Activated T-helper 1 cell treated with anti-CD3 and anti-CD28 coated beads, Interleukin-12 subunit alpha, Interleukin-12 subunit beta, Interleukin-2, Interleukin-4 antibody, amounts not matched to agents 30 ng/mL and 10 ng/mL and 1 ng/mL, durations not matched to agents 14 hours and 24 hours and 36 hours (primary cell): ENCODE data around the gene GRM5. TPM values are rescaled to one million over a fixed set of nuclear protein-coding genes. Genes with fewer than 3 reads are reported as not detected.
"Not testable (repeated sequence)": the region's sequence is repeated elsewhere in the genome, so short reads cannot be mapped to it uniquely, and the experiment has no call there.

Source experiments
- DNase-seq: peaks from one replicate; pipeline ENCODE4 v3.0.0; 2021; ENCODE audit warnings: low spot score
- H3K27ac Mint-ChIP-seq: one replicate; pipeline ENCODE4 v1.8.0; 2021; ENCODE audit warnings: mild to moderate bottlenecking, mixed read lengths
- H3K27me3 Mint-ChIP-seq: one replicate; pipeline ENCODE4 v1.8.0; 2022; ENCODE audit warnings: mild to moderate bottlenecking, moderate library complexity, mixed read lengths; ENCODE audit not compliant: insufficient read depth
- H3K36me3 Mint-ChIP-seq: one replicate; pipeline ENCODE4 v1.8.0; 2021; ENCODE audit warnings: low read depth, mixed read lengths
- H3K4me1 Mint-ChIP-seq: one replicate; pipeline ENCODE4 v1.8.0; 2021; ENCODE audit warnings: low read depth, mixed read lengths
- H3K4me3 Mint-ChIP-seq: one replicate; pipeline ENCODE4 v1.8.0; 2021; ENCODE audit warnings: mild to moderate bottlenecking, moderate library complexity, mixed read lengths
- H3K9me3 Mint-ChIP-seq: one replicate; pipeline ENCODE4 v1.8.0; 2021; ENCODE audit warnings: mixed read lengths
- intact Hi-C: fragments of 100-400 bp; cut with micrococcal nuclease; formaldehyde crosslinking; loops from one replicate; pipeline ENCODE4 v1.15.1; 2024
- total RNA-seq: library from RNA; stranded (reverse); gene quantifications from 2 replicates; pipeline ENCODE4 v1.2.3, GENCODE V29; 2022

GRM5 gene
- total RNA-seq, 1 donor from 2014 or later: not detected

DNA sequence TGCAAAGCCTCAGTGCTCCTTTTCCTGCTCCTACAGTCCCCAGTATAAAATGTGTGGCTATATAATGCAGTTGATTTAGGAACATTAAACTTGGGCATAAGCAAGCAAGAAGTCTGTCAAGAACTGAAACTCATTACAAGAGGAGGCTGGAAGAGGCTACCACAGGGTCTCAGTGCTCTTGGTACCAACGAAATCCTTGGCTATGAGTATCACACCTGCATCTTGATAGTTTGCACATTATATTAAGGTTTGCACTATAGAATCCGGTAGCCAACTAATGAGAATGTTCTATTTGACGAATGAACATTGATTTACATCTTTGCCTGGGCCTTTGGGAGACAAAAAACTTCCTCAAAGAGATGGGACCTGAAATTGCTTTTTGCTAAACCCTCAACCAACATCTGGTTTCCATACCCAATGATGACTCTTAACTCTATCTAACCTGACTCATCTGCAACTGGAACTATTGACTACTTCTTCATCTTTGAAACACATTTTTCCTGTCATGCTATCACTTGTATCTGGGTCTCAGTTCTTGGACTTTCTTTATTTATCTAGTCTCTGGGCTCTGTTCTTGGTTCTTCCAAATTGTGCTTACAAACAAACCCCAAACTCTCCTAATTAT, 521.0 kb downstream of the GRM5 start:
- Mint-ChIP-seq H3K27ac (no peak overlapping the region), H3K9me3 (no peaks in the 10 kb centered on the region), H3K27me3 (peaks cover 10% of the 10 kb centered on the region), H3K4me1 (peaks cover 7% of the 10 kb centered on the region), H3K36me3 (no peaks in the 10 kb centered on the region), H3K4me3 (no peak overlapping the region)
- intact Hi-C loops: loop anchor here (1.0 to 2.0 kb wide), 11 partner anchors 8 to 1191 kb away; no protein-coding TSS in a partner anchor
- DNase-seq: no peak

DNA sequence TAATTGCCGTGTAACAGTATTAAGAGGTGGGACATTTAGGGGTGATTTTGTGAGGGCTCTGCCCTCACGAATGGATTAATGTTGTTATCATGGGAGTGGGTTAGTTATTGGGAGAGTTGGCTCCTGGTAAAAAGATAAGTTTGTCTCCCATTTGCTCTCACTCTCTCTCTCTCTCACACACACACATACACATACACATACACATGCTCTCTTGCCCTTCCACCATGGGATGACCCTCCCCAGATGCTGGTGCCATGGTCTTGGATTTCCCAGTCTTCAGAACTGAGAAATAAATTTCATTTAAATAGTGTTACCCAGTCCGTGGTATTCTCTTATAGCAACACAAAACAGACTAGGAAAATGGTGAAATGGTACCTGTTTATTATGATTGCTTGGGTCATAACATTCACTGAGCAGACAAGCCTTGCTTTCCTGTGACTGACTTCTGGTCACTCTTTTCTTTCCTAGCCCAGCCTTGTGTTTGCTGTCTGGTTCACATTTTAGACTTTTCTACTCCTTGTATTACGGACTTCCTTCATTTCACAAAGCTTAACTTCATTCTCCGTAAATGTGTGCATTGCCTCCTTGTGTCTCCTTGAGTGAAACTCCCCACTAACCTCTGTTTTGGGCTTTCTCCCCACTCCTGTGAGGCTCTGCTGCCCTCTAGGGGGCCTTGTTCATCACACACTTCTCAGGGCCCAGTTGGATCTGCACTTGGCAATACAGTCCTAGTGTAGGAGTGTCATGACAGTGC, 521.7 kb downstream of the GRM5 start:
- Mint-ChIP-seq H3K9me3 (no peaks in the 10 kb centered on the region), H3K4me3 (no peak overlapping the region), H3K27ac (peak overlapping the region; percentile 3), H3K27me3 (peaks cover 10% of the 10 kb centered on the region), H3K36me3 (no peaks in the 10 kb centered on the region), H3K4me1 (peaks cover 7% of the 10 kb centered on the region)
- intact Hi-C loops: loop anchor here (1.0 to 2.0 kb wide), 11 partner anchors 8 to 1191 kb away; no protein-coding TSS in a partner anchor
- DNase-seq: peak; percentile 72

DNA sequence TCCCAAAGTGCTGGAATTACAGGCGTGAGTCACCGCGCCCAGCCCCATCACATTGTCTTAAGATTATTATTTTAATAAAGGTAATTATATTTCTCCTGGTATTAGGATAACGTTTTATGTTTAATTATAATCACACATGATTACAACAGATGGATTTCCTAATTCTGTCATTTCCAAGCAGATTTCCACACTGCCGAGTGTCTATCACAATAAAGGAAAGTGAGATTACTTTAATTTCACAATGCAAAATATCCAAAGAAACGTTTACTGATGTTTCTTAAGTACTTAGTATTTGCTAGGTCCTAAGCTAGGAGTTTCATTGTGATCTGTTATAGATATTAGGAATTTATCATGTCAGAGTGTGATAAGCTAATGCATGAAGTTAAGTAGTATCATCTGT, 524.8 kb downstream of the GRM5 start:
- Mint-ChIP-seq H3K36me3 (no peaks in the 10 kb centered on the region), H3K9me3 (no peaks in the 10 kb centered on the region), H3K27me3 (peaks cover 10% of the 10 kb centered on the region), H3K4me1 (peaks cover 15% of the 10 kb centered on the region), H3K27ac (no peak overlapping the region), H3K4me3 (no peak overlapping the region)
- intact Hi-C loops: no loop called here
- DNase-seq: no peak

DNA sequence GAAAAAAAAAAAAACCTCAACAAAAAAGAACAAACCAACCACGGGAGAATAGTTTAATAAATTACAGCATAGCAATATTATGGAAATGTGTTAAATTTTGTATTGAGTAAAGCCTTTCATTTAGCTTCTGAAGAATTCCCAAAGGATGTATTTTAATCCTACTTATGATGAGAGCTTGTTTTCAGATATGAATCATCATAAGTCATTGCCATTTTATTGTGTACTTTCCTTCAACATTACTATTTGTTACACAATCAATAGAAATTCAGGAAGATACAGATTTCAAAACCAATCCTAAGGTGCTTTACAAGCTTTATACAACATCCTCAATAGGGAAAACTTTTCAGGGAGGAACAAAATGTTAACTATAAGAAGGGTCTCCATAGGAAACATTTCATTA, 527.7 kb downstream of the GRM5 start:
- Mint-ChIP-seq H3K9me3 (peaks cover 6% of the 10 kb centered on the region), H3K36me3 (peaks cover 7% of the 10 kb centered on the region), H3K27me3 (peaks cover 10% of the 10 kb centered on the region), H3K4me1 (peaks cover 24% of the 10 kb centered on the region), H3K4me3 (no peak overlapping the region), H3K27ac (no peak overlapping the region)
- DNase-seq: no peak
- intact Hi-C loops: no loop called here

DNA sequence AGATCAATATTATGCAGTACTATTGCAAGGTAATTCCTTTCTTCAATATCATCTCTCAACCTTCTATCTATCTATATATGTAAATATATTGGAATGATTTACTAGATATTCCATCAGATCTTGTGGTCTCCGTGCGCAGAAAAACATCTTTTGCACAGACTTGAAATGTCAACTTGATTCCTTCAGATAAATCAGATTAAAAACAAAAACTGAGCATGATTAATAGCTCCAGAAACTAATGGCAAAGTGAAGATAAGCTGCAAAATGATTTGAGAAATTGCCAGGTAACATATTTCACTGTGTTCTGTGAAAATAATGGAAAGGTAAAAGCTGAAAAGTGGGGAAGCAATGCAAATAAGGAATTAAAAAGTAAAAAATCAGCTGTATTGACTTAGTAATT, 528.2 kb downstream of the GRM5 start:
- intact Hi-C loops: loop anchor here (2.0 kb wide), 3 partner anchors 29 to 237 kb away; no protein-coding TSS in a partner anchor

DNA sequence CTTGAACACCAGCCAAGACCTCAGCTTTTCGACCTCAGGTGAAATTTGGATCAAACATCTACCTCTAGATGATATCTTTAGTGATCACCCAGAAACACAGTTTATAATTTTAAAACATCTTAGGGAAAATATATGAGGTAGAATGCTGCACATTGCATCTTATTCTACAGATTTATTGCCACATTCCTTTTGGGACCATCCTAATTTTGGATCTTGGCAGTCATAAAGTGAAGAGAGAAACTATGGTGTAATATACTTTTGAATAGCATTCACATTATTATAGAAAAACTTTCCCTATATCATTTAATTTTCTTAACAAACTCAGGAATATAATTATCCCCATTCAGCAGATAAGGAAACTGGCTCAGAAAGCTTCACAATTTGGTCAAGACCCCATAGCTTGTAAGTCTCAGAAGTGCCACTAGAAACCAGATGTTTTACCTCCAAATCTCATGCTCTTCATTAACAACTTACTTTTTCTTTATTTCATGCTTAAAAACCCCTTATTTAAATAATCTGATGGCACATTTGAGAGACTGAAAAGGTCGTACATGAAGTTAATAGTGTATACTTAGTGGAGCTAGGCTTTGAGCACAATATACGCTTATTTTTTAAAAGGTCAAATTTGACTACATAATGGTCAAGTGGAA, 529.0 kb downstream of the GRM5 start:
- Mint-ChIP-seq H3K27me3 (peaks cover 8% of the 10 kb centered on the region), H3K27ac (no peak overlapping the region), H3K4me1 (peaks cover 30% of the 10 kb centered on the region), H3K9me3 (peaks cover 6% of the 10 kb centered on the region), H3K36me3 (peaks cover 8% of the 10 kb centered on the region), H3K4me3 (no peak overlapping the region)
- DNase-seq: no peak
- intact Hi-C loops: loop anchor here (1.0 to 2.0 kb wide), 7 partner anchors 8 to 357 kb away; partner anchors contain the start of gene CTSC

More for the DNA sequence above, 528.2 kb downstream of the GRM5 start:
- peaks cover 8% of the 10 kb centered on the region for H3K36me3 Mint-ChIP-seq
- H3K9me3 Mint-ChIP-seq: peaks cover 6% of the 10 kb centered on the region
- peaks cover 10% of the 10 kb centered on the region for H3K27me3 Mint-ChIP-seq
- H3K4me3 Mint-ChIP-seq: no peak overlapping the region
- no peak for DNase-seq
- H3K27ac Mint-ChIP-seq: no peak overlapping the region
- peaks cover 28% of the 10 kb centered on the region for H3K4me1 Mint-ChIP-seq

DNA sequence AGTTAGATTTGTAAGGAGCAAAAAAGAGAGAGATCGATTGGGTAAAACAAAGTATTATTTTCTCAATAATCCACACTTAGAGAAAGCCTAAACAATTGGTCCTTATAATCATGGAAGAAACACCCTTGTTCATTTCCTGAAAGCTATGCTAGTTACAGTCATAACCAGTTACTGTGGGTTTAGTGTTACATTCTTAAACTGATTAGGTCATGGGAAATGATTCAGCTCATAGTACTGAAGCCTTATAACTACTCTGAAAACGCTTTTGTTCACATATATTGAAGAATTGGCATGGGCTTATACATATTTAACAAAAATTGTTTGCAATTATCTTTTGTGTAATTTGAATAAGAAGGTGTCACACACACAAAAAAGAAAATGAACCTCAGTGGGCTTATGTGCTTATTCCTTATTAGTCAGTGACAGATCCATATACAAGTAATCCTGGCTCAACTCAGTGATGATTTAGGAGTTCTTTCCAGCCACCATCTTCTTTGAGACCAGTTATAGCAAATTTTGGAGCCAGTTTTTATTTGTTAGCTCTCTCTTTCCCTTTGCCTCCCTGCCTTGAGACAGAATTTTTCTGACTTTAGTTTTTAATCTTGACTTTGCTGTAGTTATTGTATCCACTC, 529.8 kb downstream of the GRM5 start:
- intact Hi-C loops: loop anchor here (1.0 to 2.0 kb wide), 7 partner anchors 8 to 357 kb away; partner anchors contain the start of gene CTSC

DNA sequence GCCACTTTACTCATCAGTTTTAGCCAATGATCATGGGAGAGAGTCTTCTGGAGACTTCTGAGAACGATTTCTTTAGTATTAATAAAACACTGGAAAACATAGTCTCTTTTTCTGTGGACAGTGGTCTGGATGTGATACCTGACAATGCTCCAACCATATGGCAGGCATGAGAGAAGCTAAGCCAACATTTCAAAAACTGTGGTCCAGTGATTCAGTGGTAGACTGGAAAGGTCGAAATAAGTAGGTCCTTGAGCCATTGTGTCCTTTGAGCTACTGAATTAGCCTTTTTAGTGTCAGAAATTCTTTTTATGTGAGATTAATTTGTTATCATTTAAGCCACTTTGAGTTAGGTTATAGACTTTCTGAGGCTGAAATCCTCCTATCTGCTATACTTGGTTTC, 530.5 kb downstream of the GRM5 start:
- intact Hi-C loops: no loop called here
- Mint-ChIP-seq H3K4me1 (peaks cover 39% of the 10 kb centered on the region), H3K36me3 (peaks cover 9% of the 10 kb centered on the region), H3K27me3 (peaks cover 13% of the 10 kb centered on the region), H3K9me3 (peaks cover 6% of the 10 kb centered on the region), H3K27ac (peak overlapping the region; percentile 72), H3K4me3 (no peak overlapping the region)
- no peak for DNase-seq

More for the DNA sequence above, 529.8 kb downstream of the GRM5 start:
- H3K4me3 Mint-ChIP-seq: no peak overlapping the region
- peaks cover 9% of the 10 kb centered on the region for H3K27me3 Mint-ChIP-seq
- DNase-seq: no peak
- H3K27ac Mint-ChIP-seq: peak overlapping the region; percentile 47
- H3K4me1 Mint-ChIP-seq: peaks cover 37% of the 10 kb centered on the region
- peaks cover 6% of the 10 kb centered on the region for H3K9me3 Mint-ChIP-seq
- peaks cover 9% of the 10 kb centered on the region for H3K36me3 Mint-ChIP-seq

DNA sequence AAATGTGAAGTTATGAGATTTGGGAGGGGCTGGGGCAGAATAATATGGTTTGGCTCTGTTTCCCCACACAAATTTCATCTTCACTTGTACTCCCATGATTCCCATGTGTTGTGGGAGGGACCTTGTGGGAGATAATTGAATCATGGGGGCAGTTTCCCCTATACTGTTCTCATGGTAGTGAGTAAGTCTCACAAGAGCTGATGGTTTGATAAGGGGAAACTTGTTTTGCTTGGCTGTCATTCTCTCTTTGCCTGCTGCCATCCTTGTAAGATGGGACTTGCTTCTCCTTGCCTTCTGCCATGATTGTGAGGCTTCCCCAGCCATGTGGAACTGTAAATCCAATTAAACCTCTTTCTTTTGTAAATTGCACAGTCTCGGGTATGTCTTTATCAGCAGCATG, 531.1 kb downstream of the GRM5 start:
- H3K27ac Mint-ChIP-seq, H3K36me3 Mint-ChIP-seq, H3K9me3 Mint-ChIP-seq, H3K4me3 Mint-ChIP-seq, DNase-seq, intact Hi-C loops: not testable (repeated sequence)
- Mint-ChIP-seq H3K27me3 (peaks cover 11% of the 10 kb centered on the region), H3K4me1 (peaks cover 39% of the 10 kb centered on the region)

DNA sequence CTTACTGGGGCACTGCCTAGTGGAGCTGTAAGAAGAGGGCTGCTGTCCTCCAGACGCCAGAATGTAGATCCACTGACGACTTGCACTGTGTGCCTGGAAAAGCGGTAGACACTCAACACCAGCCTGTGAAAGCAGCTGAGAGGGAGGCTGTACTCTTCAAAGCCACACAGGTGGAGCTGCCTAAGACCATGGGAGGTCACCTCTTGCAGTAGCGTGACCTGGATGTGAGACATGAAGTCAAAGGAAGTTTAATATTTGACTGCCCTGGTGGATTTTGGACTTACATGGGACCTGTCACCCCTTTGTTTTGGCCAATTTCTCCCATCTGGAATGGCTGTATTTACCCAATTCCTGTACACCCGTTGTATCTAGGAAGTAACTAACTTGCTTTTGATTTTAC, 531.6 kb downstream of the GRM5 start:
- intact Hi-C loops: no loop called here

DNA sequence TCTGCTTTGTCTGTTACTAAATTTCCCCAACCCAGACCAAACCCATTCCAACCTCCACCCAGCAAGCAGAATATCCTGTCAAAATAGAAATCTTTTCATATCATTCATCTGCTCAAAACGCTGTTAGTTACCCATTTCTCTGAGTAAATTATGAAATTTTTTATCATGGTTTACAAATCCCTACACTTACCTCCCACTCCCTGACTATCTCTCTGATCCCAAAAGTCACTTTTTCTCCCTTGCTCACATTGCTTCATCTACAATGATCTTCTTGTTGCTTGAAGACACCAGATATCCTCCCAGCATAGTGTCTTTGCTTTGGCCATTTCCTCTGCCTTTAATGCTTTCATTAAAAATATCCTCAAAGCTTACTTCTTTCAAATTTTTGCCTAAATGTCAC, 532.8 kb downstream of the GRM5 start:
- H3K4me1 Mint-ChIP-seq: peaks cover 39% of the 10 kb centered on the region

More for the DNA sequence above, 531.6 kb downstream of the GRM5 start:
- peaks cover 39% of the 10 kb centered on the region for H3K4me1 Mint-ChIP-seq
- no peak overlapping the region for H3K27ac Mint-ChIP-seq
- H3K27me3 Mint-ChIP-seq: peaks cover 12% of the 10 kb centered on the region
- no peak for DNase-seq
- H3K4me3 Mint-ChIP-seq: no peak overlapping the region
- peaks cover 6% of the 10 kb centered on the region for H3K9me3 Mint-ChIP-seq
- peaks cover 9% of the 10 kb centered on the region for H3K36me3 Mint-ChIP-seq

DNA sequence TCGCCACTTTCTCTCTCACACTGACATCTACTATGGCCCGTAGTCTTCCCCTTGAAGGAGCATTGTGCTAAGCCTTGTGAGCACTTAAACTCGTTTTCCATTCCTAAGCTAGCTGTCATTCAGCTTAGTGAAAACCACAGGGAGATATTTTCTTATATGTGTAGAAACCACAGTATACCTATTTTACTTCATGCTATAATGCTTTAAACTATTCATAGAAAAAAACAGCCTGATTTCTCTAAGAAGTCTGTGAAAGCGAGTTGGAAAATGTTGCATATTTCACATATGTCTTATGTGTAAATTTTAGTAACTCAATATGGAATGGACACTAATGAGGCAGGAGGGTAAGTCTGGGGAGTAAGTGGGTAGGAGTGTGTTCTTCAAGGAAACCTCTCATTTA, 534.0 kb downstream of the GRM5 start:
- H3K4me3 Mint-ChIP-seq: no peak overlapping the region
- intact Hi-C loops: no loop called here

More for the DNA sequence above, 532.8 kb downstream of the GRM5 start:
- Mint-ChIP-seq H3K27me3 (peaks cover 16% of the 10 kb centered on the region), H3K4me3 (no peak overlapping the region), H3K36me3 (peaks cover 9% of the 10 kb centered on the region), H3K27ac (no peak overlapping the region), H3K9me3 (peaks cover 6% of the 10 kb centered on the region)
- no peak for DNase-seq
- intact Hi-C loops: no loop called here

More for the DNA sequence above, 534.0 kb downstream of the GRM5 start:
- no peak for DNase-seq
- peaks cover 6% of the 10 kb centered on the region for H3K9me3 Mint-ChIP-seq
- H3K36me3 Mint-ChIP-seq: peaks cover 9% of the 10 kb centered on the region
- no peak overlapping the region for H3K27ac Mint-ChIP-seq
- peaks cover 39% of the 10 kb centered on the region for H3K4me1 Mint-ChIP-seq
- peaks cover 18% of the 10 kb centered on the region for H3K27me3 Mint-ChIP-seq
